NCI-H146 (cell line): ENCODE measurements around the gene AP3B1.
"Not testable (repeated sequence)": the region's sequence is repeated elsewhere in the genome, so short reads cannot be mapped to it uniquely, and the experiment has no call there.

Experiments used
- DNase-seq: peaks from one replicate; lab custom pipeline; 2025; lab: John Stamatoyannopoulos, UW

The AP3B1 gene

GRCh38 chr5:78242001-78242400 lies 52.5 kb downstream of the AP3B1 start:
- no peak for DNase-seq

DNA sequence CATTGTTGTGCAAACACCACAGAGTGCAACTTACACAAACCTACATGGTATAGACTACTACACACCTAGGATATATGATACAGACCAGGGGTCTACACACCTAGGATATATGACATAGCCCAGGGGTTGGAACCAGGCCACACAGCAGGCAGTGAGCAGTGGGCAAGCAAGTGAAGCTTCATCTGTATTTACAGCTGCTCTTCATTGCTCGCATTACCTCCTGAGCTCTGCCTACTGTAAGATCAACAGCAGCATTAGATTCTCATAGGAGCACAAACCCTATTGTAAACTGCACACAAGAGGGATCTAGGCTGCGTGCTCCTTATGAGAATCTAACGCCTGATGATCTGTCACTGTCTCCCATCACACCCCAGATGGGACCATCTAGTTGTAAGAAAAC lies 56.6 kb downstream of the AP3B1 start:
- no peak for DNase-seq

- peak; percentile 23 for DNase-seq
Measured at GRCh38 chr5:78236046-78236445, 58.5 kb downstream of the AP3B1 start.

DNA sequence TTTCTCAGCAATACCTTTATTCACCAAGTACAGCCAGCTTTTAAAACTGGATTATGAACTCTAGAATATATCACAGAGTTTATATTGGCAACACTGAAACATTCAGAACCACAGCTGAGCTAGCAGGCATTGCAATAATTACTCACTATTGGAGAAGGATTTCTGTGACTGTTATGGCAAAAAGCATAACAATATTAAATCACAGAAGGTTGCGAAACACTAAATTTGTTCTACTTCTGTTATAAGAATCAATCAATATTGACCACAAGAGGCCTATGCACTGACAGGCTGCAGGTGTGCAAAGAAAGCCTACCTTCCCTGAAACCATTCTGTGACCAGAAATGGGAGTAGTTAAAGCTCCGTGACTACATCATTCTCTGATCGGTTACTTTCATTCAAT lies 59.2 kb downstream of the AP3B1 start:
- DNase-seq, result no peak

DNA sequence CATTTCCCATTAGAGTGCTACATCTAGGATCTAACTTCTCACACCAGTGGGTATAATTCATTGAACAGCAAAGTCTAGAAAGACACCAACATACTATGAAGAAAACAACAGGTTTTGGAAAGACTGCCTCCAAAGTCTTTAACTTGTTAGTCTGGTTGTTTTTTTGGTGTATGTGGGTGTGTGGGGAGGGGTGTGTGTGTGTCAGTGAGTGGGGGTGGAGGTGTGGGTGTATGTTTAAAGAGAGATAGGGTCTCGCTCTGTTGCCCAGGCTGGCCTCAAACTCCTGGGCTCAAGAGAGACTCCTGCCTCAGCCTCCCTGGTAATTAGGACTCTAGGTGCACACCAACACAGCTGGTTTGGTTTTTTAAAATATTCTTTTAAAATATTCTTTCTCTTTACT lies 59.7 kb downstream of the AP3B1 start:
- no peak for DNase-seq

DNA sequence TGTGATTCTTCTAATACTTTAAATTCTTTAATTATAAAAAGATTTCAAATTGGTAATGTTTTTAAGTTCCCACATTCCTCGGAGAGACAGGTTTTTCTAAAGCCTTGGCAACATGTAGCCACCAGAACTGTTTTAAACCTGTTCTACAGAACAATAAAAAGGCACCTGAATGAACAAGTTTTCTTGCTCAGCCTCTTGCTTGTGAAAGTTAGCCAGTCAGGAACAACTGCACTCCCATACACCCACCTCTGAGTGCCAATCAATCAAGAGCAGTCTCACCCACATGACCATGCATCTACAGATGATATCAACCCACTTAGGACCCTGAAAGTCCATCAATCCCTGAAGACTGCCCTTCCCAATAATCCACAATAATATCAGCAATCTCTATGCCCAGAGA lies 62.3 kb downstream of the AP3B1 start:
- no peak for DNase-seq

DNA sequence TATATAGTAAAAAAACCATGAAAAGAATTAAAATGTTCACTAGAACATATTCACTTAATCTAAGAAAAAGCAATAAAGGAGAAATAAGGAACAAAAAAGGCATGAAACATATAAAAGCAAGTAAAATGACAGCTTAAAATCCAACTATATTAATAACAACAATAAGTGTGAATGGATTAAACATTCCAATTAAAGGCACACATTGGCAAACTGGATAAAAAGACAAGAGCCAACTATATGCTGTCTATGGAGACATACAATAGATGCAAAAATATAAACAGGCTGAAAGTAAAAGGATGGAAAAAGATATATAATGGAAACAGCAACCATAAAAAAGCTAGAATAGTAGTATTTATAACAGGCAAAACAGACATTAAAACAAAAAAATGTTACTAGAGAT lies 70.1 kb downstream of the AP3B1 start:
- no peak for DNase-seq

GRCh38 chr5:78221964-78222451 lies 72.5 kb downstream of the AP3B1 start:
- no peak for DNase-seq

DNA sequence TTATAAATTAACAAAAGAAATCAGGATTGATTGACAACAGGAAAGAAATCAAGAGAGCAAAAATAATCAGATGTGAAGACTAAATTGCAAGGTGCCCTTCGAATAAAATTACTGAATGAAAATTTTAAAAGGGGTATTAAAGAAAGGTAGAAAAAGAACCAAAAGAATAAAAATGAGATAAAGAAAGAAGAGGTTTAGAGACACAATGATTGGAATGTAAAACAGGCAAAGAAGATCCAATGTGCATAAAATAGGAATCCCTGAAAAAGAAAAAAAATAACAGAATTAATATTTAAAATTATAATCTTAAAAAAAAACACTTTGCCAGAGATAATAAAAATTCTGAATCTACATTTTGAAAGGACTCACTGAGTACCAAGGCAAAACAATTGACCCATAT lies 73.0 kb downstream of the AP3B1 start:
- DNase-seq, result no peak

GRCh38 chr5:78215972-78216371 lies 78.5 kb downstream of the AP3B1 start:
- no peak for DNase-seq

- no peak for DNase-seq
Measured at GRCh38 chr5:78215565-78215964, 78.9 kb downstream of the AP3B1 start.

DNA sequence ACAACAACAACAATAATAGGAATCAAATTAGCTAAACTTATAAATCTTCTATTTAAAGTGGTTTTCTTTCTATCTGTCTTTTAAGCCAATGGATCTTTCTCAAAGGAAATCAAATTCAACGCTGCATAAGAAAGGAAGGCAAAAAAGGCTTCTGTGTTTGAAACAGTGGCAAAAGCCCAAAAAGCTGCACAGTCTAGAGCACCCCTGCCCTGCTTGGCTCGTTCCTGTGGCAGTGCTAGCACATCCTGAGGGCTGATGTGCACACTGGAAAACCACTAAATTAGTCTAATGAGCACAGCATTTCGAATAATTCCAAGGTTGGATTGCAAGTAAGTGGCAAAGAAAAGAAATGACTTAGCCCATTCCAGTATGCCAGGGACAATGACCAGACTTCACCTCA lies 80.7 kb downstream of the AP3B1 start:
- no peak for DNase-seq

GRCh38 chr5:78211052-78211451 lies 83.4 kb downstream of the AP3B1 start:
- DNase-seq, result no peak

GRCh38 chr5:78204241-78204640 lies 90.3 kb downstream of the AP3B1 start:
- DNase-seq, result no peak

DNA sequence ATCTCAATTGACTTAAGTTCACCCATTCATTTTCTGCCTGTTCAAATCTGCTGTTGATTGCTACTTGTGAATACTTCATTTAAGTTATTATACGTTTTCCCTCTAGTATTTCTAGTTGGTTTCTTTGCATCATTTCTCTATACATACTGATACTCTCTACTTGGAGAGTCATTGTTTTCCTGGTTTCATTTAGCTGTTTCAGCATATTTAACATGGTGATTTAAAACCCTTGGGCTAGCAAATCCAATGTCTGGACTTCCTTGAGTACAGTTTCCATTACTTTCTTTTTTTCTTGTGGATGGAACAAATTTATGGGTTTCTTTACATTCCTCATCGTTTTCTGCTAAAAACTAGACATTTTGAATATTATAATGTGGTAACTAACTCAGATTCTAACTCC lies 90.7 kb downstream of the AP3B1 start:
- no peak for DNase-seq

GRCh38 chr5:78190402-78190801 lies 104.1 kb downstream of the AP3B1 start:
- no peak for DNase-seq

GRCh38 chr5:78188681-78189080 lies 105.8 kb downstream of the AP3B1 start:
- DNase-seq, result not testable (repeated sequence)

GRCh38 chr5:78187172-78187571 lies 107.3 kb downstream of the AP3B1 start:
- no peak for DNase-seq

GRCh38 chr5:78182838-78183237 lies 111.7 kb downstream of the AP3B1 start:
- DNase-seq, result no peak

- no peak for DNase-seq
Measured at GRCh38 chr5:78178356-78178755, 116.1 kb downstream of the AP3B1 start.

GRCh38 chr5:78170335-78170734 lies 124.2 kb downstream of the AP3B1 start:
- not testable (repeated sequence) for DNase-seq

DNA sequence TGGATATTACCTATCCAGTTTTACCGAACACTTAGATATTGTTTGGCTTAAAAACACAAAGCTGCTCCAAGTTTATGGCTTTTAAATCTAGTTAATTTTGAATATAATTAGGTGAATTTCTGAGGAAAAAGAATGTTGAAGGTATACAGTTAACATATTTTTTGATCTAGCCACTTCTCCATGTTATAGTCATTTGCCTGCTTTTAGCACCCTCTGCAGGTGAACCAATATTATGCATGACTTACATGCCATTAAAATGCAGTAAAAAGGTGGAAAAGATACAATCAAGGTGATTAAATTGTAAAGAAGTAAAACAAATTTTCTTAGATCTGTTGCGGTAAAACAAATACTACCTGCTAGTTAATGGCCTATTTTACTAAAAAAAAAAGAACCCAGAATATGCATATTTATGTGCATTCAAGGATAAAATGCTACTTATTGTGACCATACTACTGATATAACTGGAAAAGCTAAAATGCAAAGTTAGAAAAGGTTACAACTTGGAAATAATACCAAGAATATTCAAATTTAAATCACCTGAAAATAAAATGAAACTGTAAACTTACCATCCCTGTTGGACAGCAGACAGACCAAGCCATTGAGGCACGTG lies 132.1 kb downstream of the AP3B1 start:
- peak; percentile 43 for DNase-seq

GRCh38 chr5:78157001-78157400 lies 137.5 kb downstream of the AP3B1 start:
- no peak for DNase-seq

DNA sequence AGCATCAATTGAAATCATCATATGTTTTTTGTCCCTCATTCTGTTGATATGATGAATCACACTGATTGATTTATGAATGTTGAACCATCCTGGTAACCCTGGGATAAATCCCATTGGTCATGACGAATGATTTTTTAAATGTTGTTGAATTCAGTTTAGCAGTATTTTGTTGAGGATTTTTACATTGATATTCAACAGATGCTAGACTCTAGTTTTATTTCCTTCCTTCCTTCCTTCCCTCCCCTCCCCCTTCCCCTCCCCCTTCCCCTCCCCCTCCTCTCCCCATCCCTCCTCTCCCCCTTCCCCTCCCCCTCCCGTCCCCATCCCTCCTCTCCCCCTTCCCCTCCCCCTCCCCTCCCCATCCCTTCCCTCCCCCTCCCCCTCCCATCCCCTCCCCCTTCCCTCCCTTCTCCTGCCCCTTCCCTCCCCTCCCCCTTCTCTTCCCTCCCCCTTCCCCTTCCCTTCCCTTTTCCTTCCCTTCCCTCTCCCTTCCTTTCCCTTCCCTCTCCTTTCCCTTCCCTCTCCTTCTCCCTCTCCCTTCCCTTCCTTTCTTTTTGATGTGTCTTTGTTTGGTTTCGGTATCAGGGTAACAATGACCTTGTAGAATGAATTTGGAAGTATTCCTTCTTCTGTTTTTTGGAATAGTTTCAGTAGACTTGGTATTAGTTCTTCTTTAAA lies 142.8 kb downstream of the AP3B1 start:
- no peak for DNase-seq
